LNCAP (cell line): ENCODE measurements around the gene BPIFB2.

Experiments
- TF ChIP-seq, protein P1 (sequence below): fragments of 450-650 bp; IDR thresholded peaks from 2 replicates; pipeline ENCODE4 v1.5.1; 2017; ENCODE audit warnings: mild to moderate bottlenecking

The BPIFB2 gene

DNA sequence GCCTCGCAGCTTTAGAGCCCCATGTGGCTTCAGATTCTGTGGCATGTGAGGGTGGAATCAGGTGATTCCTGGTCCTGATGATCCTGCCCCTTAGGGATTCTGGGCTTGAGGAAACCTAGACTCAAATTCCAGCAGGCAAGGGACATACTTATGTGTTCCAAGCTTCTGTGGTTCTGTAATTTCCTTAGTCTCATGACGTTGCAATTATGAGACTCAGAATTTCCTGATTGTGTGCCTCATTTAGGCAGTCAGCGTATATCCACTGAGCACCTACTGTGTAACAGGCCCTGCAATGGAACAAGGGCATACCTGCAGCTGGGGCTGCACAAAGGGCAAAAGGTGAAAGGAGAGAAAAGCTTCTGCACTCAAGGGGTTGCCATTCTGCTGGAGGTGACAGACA is 60.3 kb downstream of the BPIFB2 start:
- TF ChIP-seq, protein P1, sequence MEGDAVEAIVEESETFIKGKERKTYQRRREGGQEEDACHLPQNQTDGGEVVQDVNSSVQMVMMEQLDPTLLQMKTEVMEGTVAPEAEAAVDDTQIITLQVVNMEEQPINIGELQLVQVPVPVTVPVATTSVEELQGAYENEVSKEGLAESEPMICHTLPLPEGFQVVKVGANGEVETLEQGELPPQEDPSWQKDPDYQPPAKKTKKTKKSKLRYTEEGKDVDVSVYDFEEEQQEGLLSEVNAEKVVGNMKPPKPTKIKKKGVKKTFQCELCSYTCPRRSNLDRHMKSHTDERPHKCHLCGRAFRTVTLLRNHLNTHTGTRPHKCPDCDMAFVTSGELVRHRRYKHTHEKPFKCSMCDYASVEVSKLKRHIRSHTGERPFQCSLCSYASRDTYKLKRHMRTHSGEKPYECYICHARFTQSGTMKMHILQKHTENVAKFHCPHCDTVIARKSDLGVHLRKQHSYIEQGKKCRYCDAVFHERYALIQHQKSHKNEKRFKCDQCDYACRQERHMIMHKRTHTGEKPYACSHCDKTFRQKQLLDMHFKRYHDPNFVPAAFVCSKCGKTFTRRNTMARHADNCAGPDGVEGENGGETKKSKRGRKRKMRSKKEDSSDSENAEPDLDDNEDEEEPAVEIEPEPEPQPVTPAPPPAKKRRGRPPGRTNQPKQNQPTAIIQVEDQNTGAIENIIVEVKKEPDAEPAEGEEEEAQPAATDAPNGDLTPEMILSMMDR = no peak

DNA sequence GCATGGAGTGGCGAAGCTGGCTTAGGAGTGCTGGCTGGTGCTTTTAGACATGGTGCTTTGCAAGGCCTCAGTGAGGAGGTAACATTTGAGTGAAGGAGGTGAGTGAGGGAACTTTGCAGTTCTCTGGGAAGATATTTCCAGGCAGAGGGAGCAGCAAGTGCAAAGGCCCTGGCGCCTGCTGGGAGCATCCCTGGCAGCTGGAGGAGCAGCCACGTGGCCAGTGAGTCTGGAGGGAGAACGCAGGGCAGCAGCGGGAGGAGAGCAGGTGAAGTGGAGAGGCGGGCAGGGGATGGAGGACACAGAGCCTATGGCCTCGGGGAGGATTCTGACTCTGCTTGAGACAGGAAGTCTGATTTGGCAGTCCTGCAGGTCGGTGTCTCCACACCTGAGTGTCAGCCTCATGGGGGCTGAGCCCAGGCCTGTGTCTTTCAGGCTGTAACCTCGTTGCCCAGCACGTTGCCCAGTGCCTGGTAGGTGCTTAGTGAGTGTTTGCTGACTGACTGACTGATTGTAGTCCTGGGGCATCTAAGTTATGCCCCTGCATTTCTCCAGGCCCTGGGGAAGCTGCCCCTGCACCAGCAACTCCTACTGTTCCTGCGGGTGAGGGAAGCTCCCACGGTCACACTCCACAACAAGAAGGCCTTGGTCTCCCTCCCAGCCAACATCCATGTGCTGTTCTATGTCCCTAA is 60.9 kb downstream of the BPIFB2 start:
- TF ChIP-seq, protein P1 = no peak

DNA sequence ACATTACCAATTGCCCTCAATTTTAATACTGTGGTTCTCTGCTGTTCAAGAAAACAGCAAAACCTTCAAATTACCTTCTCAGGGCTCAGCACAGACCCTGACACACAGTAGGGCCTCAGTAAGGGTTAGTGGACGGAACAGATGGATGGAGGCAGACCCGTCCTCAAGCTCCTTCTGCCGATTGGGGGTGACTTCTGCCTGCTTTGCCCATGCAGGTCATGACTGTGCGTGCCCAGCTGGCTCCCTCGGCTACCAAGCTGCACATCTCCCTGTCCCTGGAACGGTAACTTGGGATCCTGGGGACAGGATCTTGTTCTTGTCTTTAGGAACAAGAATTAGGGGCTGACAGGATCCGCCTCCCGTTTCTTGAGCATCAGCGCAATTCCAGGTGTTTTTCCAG is 62.2 kb downstream of the BPIFB2 start:
- TF ChIP-seq, protein P1 = no peak

DNA sequence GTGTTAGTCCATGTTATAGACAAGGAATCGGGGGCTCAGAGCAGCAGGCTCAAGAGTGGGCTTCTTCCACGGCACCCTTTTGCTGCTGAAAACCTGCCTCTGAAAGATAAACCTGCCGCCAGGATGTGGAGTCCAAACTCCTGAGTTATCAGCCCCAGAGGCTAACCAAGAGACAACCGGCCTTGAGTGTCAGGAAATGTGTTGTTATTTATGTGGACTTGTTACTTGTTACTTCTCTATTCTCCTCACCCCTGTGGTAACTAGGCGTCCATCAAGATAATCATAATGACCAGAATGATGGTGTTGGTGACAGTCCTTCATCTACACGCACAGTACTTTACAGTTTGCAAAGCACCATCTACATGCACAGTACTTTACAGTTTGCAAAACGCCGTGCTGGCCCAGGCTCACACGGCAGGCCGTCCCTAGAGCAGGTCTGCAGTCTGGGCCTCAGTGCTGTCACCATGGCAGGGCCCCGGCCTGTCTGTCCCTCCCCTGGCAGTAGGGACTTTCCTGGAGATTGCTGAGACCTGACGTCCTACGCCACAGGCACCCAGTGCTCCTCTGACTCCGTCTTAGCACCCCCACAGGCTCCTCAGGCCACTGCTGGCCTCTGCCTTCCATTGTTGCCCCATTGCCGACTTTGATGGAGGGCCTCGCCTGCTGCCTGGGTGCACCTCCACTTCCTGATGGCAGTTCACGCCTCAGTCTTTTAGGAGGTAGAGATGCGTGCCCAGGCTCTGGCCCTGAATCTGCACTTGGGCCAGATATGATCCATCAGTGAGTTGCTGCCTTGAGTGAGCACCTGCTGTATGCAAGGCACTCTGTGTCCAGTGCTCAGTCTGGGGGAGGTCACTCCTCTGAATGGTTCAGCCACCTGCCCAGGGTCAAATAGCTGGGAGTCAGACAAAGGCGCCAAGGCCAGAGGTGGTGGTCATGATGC is 62.9 kb downstream of the BPIFB2 start:
- TF ChIP-seq, protein P1 = no peak

DNA sequence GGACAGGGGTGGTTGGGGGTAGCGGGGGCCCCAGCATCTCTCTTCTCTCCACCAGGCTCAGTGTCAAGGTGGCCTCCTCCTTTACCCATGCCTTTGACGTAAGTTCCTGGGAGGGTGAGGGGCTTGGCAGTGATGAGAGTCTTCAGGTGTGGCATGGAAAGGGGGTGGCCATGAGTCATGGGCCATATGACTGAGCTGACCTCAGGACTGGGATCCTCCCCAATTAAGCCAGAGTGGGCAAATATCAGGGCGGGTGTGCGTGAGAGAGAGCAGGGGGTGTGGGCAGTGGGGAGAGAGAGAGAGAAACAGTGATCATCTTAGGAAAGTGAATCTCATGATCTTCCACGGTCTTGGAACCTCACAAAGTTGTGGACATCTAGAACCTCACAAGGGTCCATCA is 63.7 kb downstream of the BPIFB2 start:
- TF ChIP-seq, protein P1 = no peak

DNA sequence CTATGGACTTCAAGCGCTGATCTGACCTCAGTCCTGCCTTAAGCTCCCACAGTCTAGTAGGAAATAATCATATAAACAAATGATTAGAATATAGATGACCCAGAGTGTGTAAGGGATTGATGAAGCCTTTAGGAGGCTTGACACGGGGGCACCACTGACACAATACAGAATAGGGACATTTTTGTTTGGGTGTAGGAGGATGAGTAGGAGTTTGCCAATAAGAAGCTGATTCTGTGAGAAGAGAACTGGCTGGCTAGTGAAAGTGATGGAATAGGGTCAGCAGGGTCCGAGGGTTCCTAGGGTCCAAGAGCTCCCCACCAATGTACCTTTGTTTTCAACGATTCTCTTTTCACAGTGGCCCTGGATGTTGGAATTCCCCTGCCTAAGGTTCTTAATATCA is 64.9 kb downstream of the BPIFB2 start:
- TF ChIP-seq, protein P1 = no peak

DNA sequence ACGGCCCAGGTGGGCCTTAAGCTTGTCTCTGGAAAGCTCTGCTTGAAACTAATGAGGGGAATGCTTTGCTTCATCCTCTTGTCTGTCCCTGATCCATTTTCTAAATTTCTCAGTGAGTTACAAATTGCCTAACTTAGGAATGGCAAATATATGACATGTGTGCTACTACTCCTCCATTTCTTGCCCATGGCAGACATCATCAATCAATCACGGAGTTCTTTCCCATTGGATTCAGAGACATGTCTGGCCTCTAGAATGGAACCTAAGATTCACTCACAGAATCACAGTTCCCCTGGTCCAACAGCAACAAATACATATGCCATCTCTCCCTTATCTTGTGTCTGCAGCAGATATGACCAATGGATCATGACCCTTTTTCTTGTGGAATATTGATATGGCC is 65.3 kb downstream of the BPIFB2 start:
- TF ChIP-seq, protein P1 = no peak
